Caco-2 (cell line): ENCODE results near the gene KIAA0513. TPM values are rescaled to one million over a fixed set of nuclear protein-coding genes. Genes with fewer than 3 reads are reported as not detected.

Experiments used
- BruUV-seq: library from RNA; stranded (reverse); fragments of 400-500 nt; replicated peaks from 2 replicates; lab custom pipeline; 2021; lab: Mats Ljungman, UMichigan
- CTCF ChIA-PET: fragments of 300-600 bp; sonication (Branson Sonifier 250); formaldehyde crosslinking; loops from one replicate; lab custom pipeline; 2022; ENCODE audit warnings: antibody characterized with exemption; lab: Charles Lee
- POLR2A ChIA-PET: fragments of 300-600 bp; sonication (Branson Sonifier 250); formaldehyde crosslinking; loops from one replicate; lab custom pipeline; 2022; ENCODE audit warnings: antibody characterized with exemption; lab: Charles Lee
- DNase-seq, 2 experiments: peaks; one replicate each; pipeline versions ENCODE4 v3.0.0 to v3.0.0-alpha.2; 2020 to 2022
- H3K27me3 ChIP-seq: replicated peaks from 2 replicates; pipeline ENCODE4 v1.6.0; 2011; ENCODE audit warnings: low read length; ENCODE audit not compliant: control insufficient read depth, insufficient read depth
- H3K36me3 ChIP-seq: 2 replicates; pipeline ENCODE4 v1.5.1; 2011; ENCODE audit warnings: low read length; ENCODE audit not compliant: control insufficient read depth, insufficient read depth
- H3K4me1 ChIP-seq: fragments of 250-450 bp; sonication (Bioruptor Pico); 2 replicates; pipeline ENCODE4 v1.5.1; 2020; ENCODE audit warnings: mild to moderate bottlenecking
- H3K4me3 ChIP-seq: 2 replicates; pipeline ENCODE4 v1.5.1; 2011; ENCODE audit warnings: low read depth, mild to moderate bottlenecking, control low read depth, low read length
- H3K9me3 ChIP-seq: fragments of 250-450 bp; sonication (Bioruptor Pico); 2 replicates; pipeline ENCODE4 v1.5.1; 2020; ENCODE audit warnings: mild to moderate bottlenecking, moderate library complexity
- H3K27ac Mint-ChIP-seq: one replicate; pipeline ENCODE4 v1.8.0; 2022; ENCODE audit warnings: mixed read lengths; ENCODE audit not compliant: unreplicated experiment
- H3K27me3 Mint-ChIP-seq: one replicate; pipeline ENCODE4 v1.8.0; 2022; ENCODE audit warnings: mixed read lengths; ENCODE audit not compliant: insufficient read depth, unreplicated experiment
- H3K36me3 Mint-ChIP-seq: one replicate; pipeline ENCODE4 v1.8.0; 2022; ENCODE audit warnings: mild to moderate bottlenecking, mixed read lengths; ENCODE audit not compliant: insufficient read depth, unreplicated experiment
- H3K4me1 Mint-ChIP-seq: one replicate; pipeline ENCODE4 v1.8.0; 2022; ENCODE audit warnings: low read depth, mixed read lengths; ENCODE audit not compliant: unreplicated experiment
- H3K4me3 Mint-ChIP-seq: one replicate; pipeline ENCODE4 v1.8.0; 2022; ENCODE audit warnings: mild to moderate bottlenecking, moderate library complexity, mixed read lengths; ENCODE audit not compliant: unreplicated experiment
- H3K9me3 Mint-ChIP-seq: one replicate; pipeline ENCODE4 v1.8.0; 2022; ENCODE audit warnings: mixed read lengths; ENCODE audit not compliant: unreplicated experiment
- CTCF ChIP-seq, 2 experiments: fragments of 200-600 bp in 1 of 2; IDR thresholded peaks; 1 replicate in 1 of 2; 2 replicates in 1 of 2; pipeline versions ENCODE4 v1.5.1 to v1.8.0; 2011 to 2022; ENCODE audit warnings: antibody characterized with exemption in 1 of 2, control low read depth in 1 of 2, inconsistent platforms in 1 of 2, low read depth in 1 of 2, low read length in 1 of 2, mild to moderate bottlenecking in 1 of 2, moderate library complexity in 1 of 2; ENCODE audit not compliant: insufficient read depth in 1 of 2, severe bottlenecking in 1 of 2, unreplicated experiment in 1 of 2
- intact Hi-C: fragments of 100-400 bp; cut with micrococcal nuclease; formaldehyde crosslinking; loops from one replicate; pipeline ENCODE4 v1.10.0; 2022; ENCODE audit not compliant: unreplicated experiment
- total RNA-seq: library from RNA; stranded (reverse); gene quantifications from 2 replicates; pipeline ENCODE4 v1.2.3, GENCODE V29; 2022

KIAA0513 gene
- total RNA-seq, 1 experiment from 2014 or later = 7.9 TPM

GRCh38 chr16:85027958-85028684 lies 526 bp downstream of the KIAA0513 start:
- no peaks in the 10 kb centered on the region for H3K27me3 Mint-ChIP-seq
- no peak for TF ChIP-seq CTCF (IDR thresholded peaks at IDR 0.05; ENCODE audit: insufficient read depth in 1 of 2, low read depth in 1 of 2, low read length in 1 of 2, severe bottlenecking in 1 of 2, unreplicated experiment in 1 of 2)
- Histone ChIP-seq H3K27me3 (peaks cover 1% of the 10 kb centered on the region; the same call in 1 of the 2 replicates), H3K36me3 (no peaks in the 10 kb centered on the region), H3K4me3 (peak overlapping the region; percentile 89), H3K4me1 (peaks cover 28% of the 10 kb centered on the region), H3K9me3 (no peaks in the 10 kb centered on the region)
- no TSS peak for BruUV-seq
- H3K36me3 Mint-ChIP-seq = no peaks in the 10 kb centered on the region
- H3K9me3 Mint-ChIP-seq = no peaks in the 10 kb centered on the region
- H3K4me1 Mint-ChIP-seq = peaks cover 26% of the 10 kb centered on the region
- H3K4me3 Mint-ChIP-seq = peak overlapping the region; percentile 92
- intact Hi-C loops = loop anchor here (1.0 to 2.0 kb wide), 2 partner anchors 14 to 17 kb away; partner anchors contain the start of gene ZDHHC7
- POLR2A ChIA-PET = interaction anchor here (2.8 kb wide), 1 partner anchor 17 kb away, joined by 14 read pairs; the partner anchor contains the start of gene ZDHHC7
- DNase-seq = no peak
- CTCF ChIA-PET = interaction anchor here (0.6 to 2.8 kb wide), 6 partner anchors 17 to 59 kb away, joined by 3 to 13 read pairs (median 5); partner anchors contain the start of gene ZDHHC7
- H3K27ac Mint-ChIP-seq = no peak overlapping the region

DNA sequence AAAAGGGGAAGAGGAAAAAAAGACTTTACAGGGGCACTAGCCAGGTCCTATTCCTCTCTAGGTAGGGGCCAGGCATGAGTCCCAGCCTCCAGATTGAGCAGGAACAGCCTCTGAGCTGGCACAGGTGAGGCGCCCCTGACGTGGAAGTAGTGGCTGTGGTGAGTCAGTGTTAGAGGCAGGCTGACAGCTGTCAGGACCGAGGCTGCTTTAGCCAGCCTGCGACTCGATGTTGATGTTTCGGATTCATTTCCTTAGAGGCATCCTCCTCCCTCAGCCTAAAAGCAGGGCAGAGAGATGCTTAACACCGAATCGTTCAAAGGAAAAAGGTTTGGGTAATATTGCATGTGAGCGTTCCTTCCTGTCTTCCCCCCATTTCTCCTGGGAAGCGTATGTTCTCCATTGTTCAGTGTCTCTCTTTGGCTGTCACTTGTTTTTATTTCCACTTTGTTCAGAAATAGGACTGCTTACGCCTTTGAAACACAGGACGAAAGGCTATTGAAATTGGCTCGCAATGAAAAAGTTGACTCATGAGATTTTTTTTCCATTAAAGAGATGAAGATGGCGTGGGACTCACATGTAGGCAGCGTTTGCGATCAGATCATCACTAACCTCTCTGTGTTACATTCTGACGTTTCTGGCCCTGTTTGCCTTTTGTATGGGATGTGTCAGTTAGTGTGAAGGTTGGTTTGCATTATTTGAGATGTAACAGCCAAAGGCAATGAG lies 1.3 kb downstream of the KIAA0513 start:
- POLR2A ChIA-PET = interaction anchor here (2.8 kb wide), 1 partner anchor 18 kb away, joined by 14 read pairs; the partner anchor contains the start of gene ZDHHC7
- peak in 1 of 2 experiments; percentile 32 for DNase-seq

More for the DNA sequence above, 1.3 kb downstream of the KIAA0513 start:
- no peak overlapping the region for H3K4me3 ChIP-seq
- H3K9me3 ChIP-seq = no peaks in the 10 kb centered on the region
- H3K4me1 ChIP-seq = peaks cover 28% of the 10 kb centered on the region
- H3K27me3 ChIP-seq = peaks cover 1% of the 10 kb centered on the region; the same call in 1 of the 2 replicates
- CTCF ChIA-PET = interaction anchor here (2.7 to 2.8 kb wide), 2 partner anchors 27 to 58 kb away, joined by 10 to 13 read pairs; no protein-coding TSS in a partner anchor
- Mint-ChIP-seq H3K4me3 (peak overlapping the region; percentile 92), H3K27me3 (no peaks in the 10 kb centered on the region), H3K9me3 (no peaks in the 10 kb centered on the region), H3K4me1 (peaks cover 26% of the 10 kb centered on the region), H3K27ac (no peak overlapping the region), H3K36me3 (no peaks in the 10 kb centered on the region)
- intact Hi-C loops = loop anchor here (2.0 kb wide), 1 partner anchor 18 kb away; the partner anchor contains the start of gene ZDHHC7
- TF ChIP-seq CTCF (IDR thresholded peaks at IDR 0.05; ENCODE audit: insufficient read depth in 1 of 2, low read depth in 1 of 2, low read length in 1 of 2, severe bottlenecking in 1 of 2, unreplicated experiment in 1 of 2) = no peak
- H3K36me3 ChIP-seq = no peaks in the 10 kb centered on the region
- no TSS peak for BruUV-seq
